Stimulated activated CD4-positive, alpha-beta T cell treated with anti-CD3 and anti-CD28 coated beads, Interleukin-15, amount 100 ng/mL, for 24 hours (primary cell): ENCODE data around the gene MYL12B.
"Not testable (repeated sequence)": the region's sequence is repeated elsewhere in the genome, so short reads cannot be mapped to it uniquely, and the experiment has no call there.

Experiments used
- DNase-seq: peaks from one replicate; pipeline ENCODE4 v3.0.0-alpha.2; 2020

The MYL12B gene

GRCh38 chr18:3263132-3263700 lies 1.3 kb downstream of the MYL12B start:
- no peak for DNase-seq

- peak; percentile 34 for DNase-seq
These were observed 2.4 kb downstream of the MYL12B start for GRCh38 chr18:3264362-3264761.

GRCh38 chr18:3265564-3266033 lies 3.7 kb downstream of the MYL12B start:
- DNase-seq: no peak

DNA sequence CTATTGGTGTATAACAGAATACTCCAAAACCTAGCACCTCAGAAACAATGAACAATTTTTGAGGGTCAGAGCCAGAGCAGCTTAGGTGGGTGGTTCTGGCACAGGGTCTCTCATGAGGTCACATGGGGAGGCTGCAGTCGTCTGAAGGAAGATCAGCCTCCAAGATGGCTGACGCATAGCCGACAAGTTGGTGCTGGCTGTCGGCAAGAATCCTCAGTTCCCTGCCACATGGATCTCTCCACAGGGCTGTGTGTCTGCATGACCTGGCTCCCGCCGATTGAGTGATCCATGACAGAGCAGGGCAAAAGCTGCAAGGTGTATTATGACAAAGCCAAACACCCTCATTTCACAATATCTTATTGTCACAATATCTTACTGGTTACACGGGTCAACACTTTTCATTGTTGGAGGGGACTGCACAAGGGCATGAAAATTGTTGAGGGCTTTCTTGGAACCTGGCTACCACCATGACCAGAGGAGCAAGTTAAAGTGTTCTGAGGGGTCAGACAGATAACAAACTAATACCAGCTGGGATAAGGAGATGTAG lies 4.2 kb downstream of the MYL12B start:
- no peak for DNase-seq

DNA sequence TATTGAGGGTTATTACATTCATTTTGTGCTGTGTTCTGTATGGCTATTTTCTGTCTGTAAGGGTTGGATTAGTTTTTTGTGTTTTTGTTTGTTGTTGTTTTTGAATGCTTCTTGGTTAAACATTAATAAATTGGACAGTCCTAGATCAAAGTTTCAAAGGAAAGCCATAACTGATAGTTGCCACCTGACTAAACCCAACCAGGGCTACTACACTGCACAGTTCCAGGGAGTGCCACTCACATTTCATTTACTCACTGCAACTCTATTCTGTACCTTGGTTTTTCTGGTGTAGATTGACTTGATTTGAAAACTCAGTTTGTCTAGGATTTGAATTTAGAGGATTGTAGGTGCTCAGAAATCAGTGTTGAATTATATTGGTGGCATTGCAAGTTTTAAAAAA lies 6.4 kb downstream of the MYL12B start:
- no peak for DNase-seq

DNA sequence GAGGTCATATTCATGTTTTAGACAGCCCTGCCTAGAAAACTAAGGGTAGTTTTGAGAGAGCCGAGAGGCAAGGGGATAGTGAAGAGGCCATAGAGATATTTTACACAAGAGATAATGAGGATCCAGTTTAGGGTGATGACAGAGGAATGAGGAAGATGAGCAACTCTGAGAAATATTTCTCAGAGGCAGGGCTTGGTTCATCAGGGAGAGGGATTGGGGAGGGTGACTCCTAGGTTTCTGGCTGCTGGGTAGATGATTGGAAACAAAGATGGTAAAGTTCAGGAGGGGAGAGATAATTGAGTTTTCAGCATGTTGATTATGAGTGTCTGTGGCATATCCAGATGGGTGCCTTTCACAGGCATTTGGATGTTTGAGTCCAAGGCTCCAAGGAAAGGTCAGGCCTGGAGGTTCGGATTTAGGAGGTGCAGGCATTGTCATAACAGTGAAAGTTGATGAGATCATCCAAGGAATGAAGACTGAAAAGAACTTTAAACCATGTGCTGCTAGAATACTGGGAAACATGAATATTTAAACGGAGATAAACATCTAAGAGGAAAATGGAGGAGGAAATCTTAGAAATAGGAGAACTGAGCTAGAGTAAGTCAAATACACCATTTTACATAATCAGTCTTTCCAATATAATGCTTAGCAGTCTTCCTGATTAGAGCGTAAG lies 7.4 kb downstream of the MYL12B start:
- no peak for DNase-seq

DNA sequence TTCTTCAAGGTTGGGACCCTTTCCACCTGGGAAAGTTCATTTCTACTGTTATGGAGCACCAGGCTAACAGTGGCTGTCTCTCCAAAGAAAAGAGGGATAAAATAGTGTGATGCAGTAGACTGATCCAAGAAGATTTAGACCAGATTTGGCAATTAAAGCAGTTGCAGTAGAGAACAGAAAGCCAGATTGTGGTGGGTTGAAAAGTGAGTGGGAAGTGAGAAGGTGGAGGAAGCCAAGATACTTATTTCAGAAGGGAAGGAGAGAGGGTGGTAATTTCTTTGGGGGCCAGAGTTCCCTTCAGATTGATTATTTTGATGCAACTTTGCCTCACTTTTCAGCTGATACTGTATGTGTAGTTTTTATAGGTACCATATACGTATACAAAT lies 8.0 kb downstream of the MYL12B start:
- DNase-seq: no peak

GRCh38 chr18:3273042-3273441 lies 11.1 kb downstream of the MYL12B start:
- no peak for DNase-seq

- DNase-seq: not testable (repeated sequence)
These were observed 15.8 kb downstream of the MYL12B start for GRCh38 chr18:3277643-3278213.

- no peak for DNase-seq
These were observed 17.6 kb downstream of the MYL12B start for GRCh38 chr18:3279201-3280185.

- no peak for DNase-seq
These were observed 19.8 kb downstream of the MYL12B start for GRCh38 chr18:3281456-3282400.

- DNase-seq: no peak
These were observed 21.4 kb downstream of the MYL12B start for GRCh38 chr18:3283253-3283863.

GRCh38 chr18:3283908-3284307 lies 22.0 kb downstream of the MYL12B start:
- DNase-seq: no peak

DNA sequence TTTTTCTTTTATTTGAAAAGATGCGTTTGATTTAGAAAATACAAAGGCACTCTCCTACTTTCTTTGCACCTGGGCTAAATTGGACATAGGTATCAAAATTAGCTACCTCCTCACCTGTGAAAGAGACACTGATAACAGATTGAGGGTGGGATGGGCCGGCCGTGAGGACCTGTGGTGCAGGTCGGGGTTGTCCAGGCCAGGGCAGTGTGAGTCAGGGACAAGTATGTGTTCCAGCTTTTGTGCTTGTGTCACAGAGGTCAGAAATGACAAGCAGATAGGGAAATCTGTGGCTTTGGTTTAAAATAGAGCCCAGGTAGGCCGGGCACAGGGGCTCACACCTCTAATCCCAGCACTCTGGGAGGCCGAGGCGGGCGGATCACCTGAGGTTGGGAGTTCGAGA lies 22.6 kb downstream of the MYL12B start:
- no peak for DNase-seq

- DNase-seq: no peak
These were observed 24.2 kb downstream of the MYL12B start for GRCh38 chr18:3286159-3286558.

GRCh38 chr18:3293196-3293951 lies 31.4 kb downstream of the MYL12B start:
- no peak for DNase-seq

DNA sequence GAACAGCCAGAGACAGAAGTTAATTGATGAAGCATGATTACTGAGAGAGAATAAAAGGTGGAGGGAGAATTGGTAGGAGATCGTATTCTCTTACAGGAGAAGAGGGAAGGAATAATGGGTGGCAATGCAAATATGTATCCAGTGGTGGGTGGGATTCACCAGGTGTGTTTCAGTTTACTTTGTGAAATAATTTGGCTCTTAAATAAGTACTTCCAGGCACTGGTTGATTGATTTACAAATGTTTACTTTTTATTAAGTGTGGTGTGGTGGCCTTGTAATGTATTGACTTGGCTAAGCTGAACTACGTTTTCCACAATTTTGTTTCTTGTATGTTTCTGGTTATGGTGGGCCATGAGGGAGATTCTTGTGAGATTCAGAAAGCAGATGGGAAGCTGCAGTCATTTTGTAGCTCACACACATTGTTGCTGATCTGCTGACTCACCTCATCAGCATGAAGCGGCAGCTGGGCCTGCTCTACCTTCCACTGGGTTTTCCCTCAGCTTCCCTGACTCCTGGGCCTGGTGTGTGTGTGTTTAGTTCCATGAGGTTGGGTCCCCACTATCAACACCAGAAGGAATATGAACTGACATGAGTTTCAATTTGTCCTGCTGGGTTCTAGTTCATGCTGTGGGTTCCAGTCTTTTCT lies 32.6 kb downstream of the MYL12B start:
- no peak for DNase-seq

GRCh38 chr18:3297025-3297984 lies 35.4 kb downstream of the MYL12B start:
- peak; percentile 95 for DNase-seq

GRCh38 chr18:3304832-3305231 lies 42.9 kb downstream of the MYL12B start:
- DNase-seq: no peak
